SU-DHL-6 (cell line): ENCODE results near the gene OR4K2.

Experiments used
- H2AFZ ChIP-seq: fragments of 200-600 bp; sonication (generic); 2 replicates; pipeline ENCODE4 v1.6.1; 2014; ENCODE audit warnings: low read depth, mild to moderate bottlenecking, moderate library complexity, mixed read lengths, antibody characterized with exemption, low read length; ENCODE audit not compliant: severe bottlenecking
- H3F3A ChIP-seq: fragments of 200-600 bp; shearing (Covaris generic); 2 replicates; pipeline ENCODE4 v1.6.0; 2016; ENCODE audit warnings: antibody characterized with exemption, mild to moderate bottlenecking; ENCODE audit not compliant: insufficient read depth
- H3K27ac ChIP-seq: fragments of 200-600 bp; sonication (generic); 2 replicates; pipeline ENCODE4 v1.5.1; 2016; ENCODE audit warnings: low read depth, mild to moderate bottlenecking, low read length, moderate library complexity, mixed read lengths
- H3K27me3 ChIP-seq: fragments of 200-600 bp; sonication (generic), shearing (Covaris generic); 2 replicates; pipeline ENCODE4 v1.6.0; 2014; ENCODE audit warnings: mild to moderate bottlenecking, low read length
- H3K36me3 ChIP-seq: fragments of 200-600 bp; sonication (generic); 2 replicates; pipeline ENCODE4 v1.6.1; 2014; ENCODE audit warnings: mild to moderate bottlenecking, low read length, mixed read lengths
- H3K4me2 ChIP-seq: fragments of 300-600, 200-600 bp; shearing (Covaris generic), sonication (generic); 2 replicates; pipeline ENCODE4 v1.6.0; 2014; ENCODE audit warnings: low read length, low read depth, mild to moderate bottlenecking; ENCODE audit not compliant: poor library complexity, severe bottlenecking
- H3K4me3 ChIP-seq: fragments of 200-600 bp; sonication (generic); 2 replicates; pipeline ENCODE4 v1.5.1; 2014; ENCODE audit warnings: antibody characterized with exemption, low read length, mild to moderate bottlenecking, mixed read lengths; ENCODE audit not compliant: insufficient read depth, poor library complexity, severe bottlenecking
- H3K79me2 ChIP-seq: fragments of 200-600 bp; sonication (generic); 2 replicates; pipeline ENCODE4 v1.6.1; 2014; ENCODE audit warnings: mild to moderate bottlenecking, low read length, moderate library complexity; ENCODE audit not compliant: insufficient read depth
- H3K9ac ChIP-seq: fragments of 200-600 bp; sonication (generic); 2 replicates; pipeline ENCODE4 v1.7.0; 2014; ENCODE audit warnings: mild to moderate bottlenecking, low read length
- H3K9me2 ChIP-seq: fragments of 200-600 bp; sonication (generic); replicated peaks from 2 replicates; pipeline ENCODE4 v1.6.1; 2014; ENCODE audit warnings: low read length; ENCODE audit not compliant: insufficient read depth
- H3K9me3 ChIP-seq: fragments of 200-600 bp; sonication (generic); 2 replicates; pipeline ENCODE4 v1.6.1; 2014; ENCODE audit warnings: low read length, mixed read lengths; ENCODE audit not compliant: insufficient read depth
- H4K20me1 ChIP-seq: fragments of 200-600 bp; sonication (generic); 2 replicates; pipeline ENCODE4 v1.6.1; 2014; ENCODE audit warnings: low read depth, mild to moderate bottlenecking, antibody characterized with exemption, low read length, moderate library complexity, mixed read lengths
- EZH2phosphoT487 ChIP-seq: fragments of 200-600 bp; sonication (generic), shearing (Covaris generic); conservative IDR thresholded peaks from 2 replicates; pipeline ENCODE4 v1.6.1; 2018; ENCODE audit warnings: mild to moderate bottlenecking, antibody characterized with exemption, low read length, moderate library complexity, mixed read lengths
- TF ChIP-seq, protein P1 (sequence below): fragments of 200-600 bp; sonication (generic); IDR thresholded peaks from one replicate; pipeline ENCODE4 v1.5.1; 2017; ENCODE audit warnings: antibody characterized with exemption, mild to moderate bottlenecking, low read length, moderate library complexity; ENCODE audit not compliant: insufficient read depth, poor library complexity, severe bottlenecking

The OR4K2 gene

DNA sequence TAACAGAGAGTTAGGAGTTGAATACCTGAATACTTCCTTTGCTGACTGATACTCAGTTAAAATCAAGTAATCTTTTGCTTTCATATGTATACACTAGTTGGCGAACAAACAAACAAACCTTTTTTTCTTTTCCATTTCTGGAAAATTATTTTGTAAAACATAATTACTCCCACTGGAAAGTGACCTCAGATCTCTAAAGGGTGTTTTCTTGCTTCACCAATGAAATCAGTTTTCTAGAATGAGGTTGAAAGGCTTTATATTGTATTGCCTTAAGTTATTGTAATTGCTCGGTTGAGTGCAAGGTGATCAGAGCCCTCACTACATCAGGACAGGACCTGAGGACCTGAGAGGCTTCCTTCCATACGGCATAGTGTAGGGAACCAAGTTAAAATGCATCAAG is 55.7 kb downstream of the OR4K2 start, which contains the start of gene OR4K1:
Gene OR4K1 (plus strand): TSS at position 301 of the 400 bp plus-strand sequence. CDS start 4,750 bp downstream, outside the sequence.
- no peak within 1 kb of the TSS for H3K4me2 ChIP-seq
- TF ChIP-seq, protein P1, sequence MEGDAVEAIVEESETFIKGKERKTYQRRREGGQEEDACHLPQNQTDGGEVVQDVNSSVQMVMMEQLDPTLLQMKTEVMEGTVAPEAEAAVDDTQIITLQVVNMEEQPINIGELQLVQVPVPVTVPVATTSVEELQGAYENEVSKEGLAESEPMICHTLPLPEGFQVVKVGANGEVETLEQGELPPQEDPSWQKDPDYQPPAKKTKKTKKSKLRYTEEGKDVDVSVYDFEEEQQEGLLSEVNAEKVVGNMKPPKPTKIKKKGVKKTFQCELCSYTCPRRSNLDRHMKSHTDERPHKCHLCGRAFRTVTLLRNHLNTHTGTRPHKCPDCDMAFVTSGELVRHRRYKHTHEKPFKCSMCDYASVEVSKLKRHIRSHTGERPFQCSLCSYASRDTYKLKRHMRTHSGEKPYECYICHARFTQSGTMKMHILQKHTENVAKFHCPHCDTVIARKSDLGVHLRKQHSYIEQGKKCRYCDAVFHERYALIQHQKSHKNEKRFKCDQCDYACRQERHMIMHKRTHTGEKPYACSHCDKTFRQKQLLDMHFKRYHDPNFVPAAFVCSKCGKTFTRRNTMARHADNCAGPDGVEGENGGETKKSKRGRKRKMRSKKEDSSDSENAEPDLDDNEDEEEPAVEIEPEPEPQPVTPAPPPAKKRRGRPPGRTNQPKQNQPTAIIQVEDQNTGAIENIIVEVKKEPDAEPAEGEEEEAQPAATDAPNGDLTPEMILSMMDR, result no peak
- TF ChIP-seq EZH2phosphoT487, result no peak
- no peaks in the 10 kb centered on the region for H3F3A ChIP-seq
- H3K9ac ChIP-seq, result no peak within 1 kb of the TSS
- H3K27me3 ChIP-seq, result no peaks in the 10 kb centered on the region
- no peaks in the 10 kb centered on the region for H3K9me2 ChIP-seq
- no peaks in the 10 kb centered on the region for H3K36me3 ChIP-seq
- no peaks in the 10 kb centered on the region for H4K20me1 ChIP-seq
- no peak within 1 kb of the TSS for H3K4me3 ChIP-seq
- H3K27ac ChIP-seq, result no peak within 1 kb of the TSS
- H3K9me3 ChIP-seq, result no peaks in the 10 kb centered on the region
- H3K79me2 ChIP-seq, result no peaks in the 10 kb centered on the region
- H2AFZ ChIP-seq, result no peak within 1 kb of the TSS
